Measurements from ENCODE around the gene FMN1.

The FMN1 gene

DNA sequence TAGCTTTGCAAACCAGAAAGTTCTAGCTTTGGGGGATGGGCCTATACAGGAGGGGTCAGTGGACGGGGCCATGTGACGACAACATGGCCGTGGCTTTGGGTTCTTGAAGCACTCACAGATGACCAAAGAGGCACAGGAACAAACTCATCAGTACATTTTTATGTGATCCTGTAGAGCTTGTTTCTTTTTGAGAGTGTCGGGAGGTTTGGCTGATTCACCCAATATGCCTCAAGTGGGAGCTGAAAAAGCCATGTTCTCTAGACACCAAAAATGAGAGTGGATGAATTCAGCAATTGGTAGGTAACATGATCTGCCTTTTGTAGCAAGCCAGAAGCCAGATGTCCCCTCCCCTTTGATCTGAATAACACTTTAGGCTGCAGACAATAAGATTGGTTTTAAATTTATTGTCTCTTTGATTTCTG is 446.6 kb downstream of the FMN1 start:
- H3K9me3 ChIP-seq (ENCODE audit: low read depth, low read length), result no peaks in the 10 kb centered on the region
- no peak for DNase-seq (ENCODE audit: low read depth, low spot score)
- H3K36me3 ChIP-seq (ENCODE audit: insufficient read depth, low read length), result no peaks in the 10 kb centered on the region

DNA sequence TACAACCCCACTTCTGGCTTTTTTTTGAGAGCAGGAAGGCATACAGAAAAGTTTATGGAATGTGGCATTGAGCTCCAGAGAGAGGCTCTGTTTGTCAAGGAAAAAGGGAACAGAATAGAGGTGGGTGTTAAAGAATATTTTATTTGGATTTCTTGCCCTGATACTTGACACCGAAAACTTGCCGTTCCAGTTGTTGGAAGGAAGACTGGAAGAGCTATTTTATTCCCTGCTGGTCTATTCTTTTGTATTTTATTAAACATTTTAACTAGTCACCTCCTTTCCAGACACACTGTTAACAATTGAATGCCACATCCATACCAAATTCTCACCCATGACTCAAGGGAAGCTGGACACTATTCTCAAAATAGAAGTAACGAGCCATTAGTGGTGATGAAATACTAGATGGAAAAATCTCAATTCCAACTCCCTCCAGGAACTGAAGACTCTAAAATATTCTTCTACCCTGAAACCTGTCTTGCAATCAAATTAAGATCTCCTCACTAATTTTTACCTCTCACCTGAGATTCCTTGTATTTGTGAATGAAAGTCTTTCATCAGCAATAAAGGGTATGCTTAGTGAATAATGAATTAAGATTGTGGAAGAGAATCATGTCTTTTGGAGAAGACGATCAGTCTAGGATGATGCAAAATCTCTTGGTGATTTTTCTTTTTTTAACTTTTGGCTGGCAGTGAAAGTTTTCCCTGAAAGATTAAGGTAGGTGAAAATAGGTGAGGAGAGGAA is 448.2 kb downstream of the FMN1 start:
- no peak overlapping the region for H3K27ac ChIP-seq
- DNase-seq (ENCODE audit: low read depth, low spot score), result no peak
- H3K36me3 ChIP-seq (ENCODE audit: insufficient read depth, low read length), result no peaks in the 10 kb centered on the region
- H3K9me3 ChIP-seq (ENCODE audit: low read depth, low read length), result no peaks in the 10 kb centered on the region
- TF ChIP-seq EZH2 (IDR thresholded peaks at IDR 0.05) (no peak), FOXP2 (optimal IDR thresholded peaks at IDR 0.05; ENCODE audit: control extremely low read depth, extremely low read length, insufficient read depth) (no peak), POLR2AphosphoS5 (IDR thresholded peaks at IDR 0.05; ENCODE audit: borderline replicate concordance, low read depth, low read length) (no peak)
- no peak overlapping the region for H3K4me3 ChIP-seq
- no peak overlapping the region for H3K9ac ChIP-seq (ENCODE audit: insufficient read length)

More for the DNA sequence above, 446.6 kb downstream of the FMN1 start:
- no peak overlapping the region for H3K4me3 ChIP-seq
- H3K9ac ChIP-seq (ENCODE audit: insufficient read length), result no peak overlapping the region
- no peak overlapping the region for H3K27ac ChIP-seq
- no peak for TF ChIP-seq EZH2 (IDR thresholded peaks at IDR 0.05)
- TF ChIP-seq FOXP2 (optimal IDR thresholded peaks at IDR 0.05; ENCODE audit: control extremely low read depth, extremely low read length, insufficient read depth), result no peak
- no peak for TF ChIP-seq POLR2AphosphoS5 (IDR thresholded peaks at IDR 0.05; ENCODE audit: borderline replicate concordance, low read depth, low read length)

DNA sequence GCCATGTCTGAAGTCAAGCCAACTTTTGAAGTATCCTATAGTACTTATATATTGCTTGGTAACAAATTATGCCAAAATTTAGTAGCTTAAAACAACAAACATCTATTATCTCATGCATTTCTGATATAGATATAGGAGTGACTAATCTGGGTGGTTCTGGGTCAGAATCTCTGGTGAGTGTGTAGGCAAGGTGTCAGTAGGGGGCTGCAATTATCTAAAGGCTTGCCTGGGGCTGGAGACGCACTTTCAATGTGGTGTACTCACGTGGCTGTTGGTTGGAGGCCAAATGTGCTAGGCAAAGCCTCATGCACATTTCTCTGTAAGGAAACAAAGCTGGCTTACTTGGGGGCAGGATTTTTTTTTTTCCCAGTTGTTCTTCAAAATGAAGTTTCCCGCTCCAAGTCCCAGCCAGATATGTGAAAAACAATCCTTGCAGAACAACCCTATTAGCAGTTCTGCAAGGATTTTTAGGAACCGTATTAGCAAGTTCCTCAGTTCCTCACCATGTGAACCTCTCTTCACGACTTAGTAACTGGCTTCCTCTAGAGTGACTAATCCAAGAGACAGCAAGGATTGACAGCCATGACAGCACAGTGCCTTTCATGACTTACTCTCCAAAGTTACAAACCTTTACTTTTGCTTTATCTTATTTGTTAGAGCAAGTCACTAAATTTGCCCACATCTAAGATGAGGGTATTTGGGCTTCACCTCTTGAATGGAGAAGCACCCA is 450.9 kb downstream of the FMN1 start:
- H3K9me3 ChIP-seq (ENCODE audit: low read depth, low read length), result no peaks in the 10 kb centered on the region
- H3K4me3 ChIP-seq, result no peak overlapping the region
- DNase-seq (ENCODE audit: low read depth, low spot score), result no peak
- no peak for TF ChIP-seq FOXP2 (optimal IDR thresholded peaks at IDR 0.05; ENCODE audit: control extremely low read depth, extremely low read length, insufficient read depth)
- TF ChIP-seq EZH2 (IDR thresholded peaks at IDR 0.05), result no peak
- no peak for TF ChIP-seq POLR2AphosphoS5 (IDR thresholded peaks at IDR 0.05; ENCODE audit: borderline replicate concordance, low read depth, low read length)
- no peaks in the 10 kb centered on the region for H3K36me3 ChIP-seq (ENCODE audit: insufficient read depth, low read length)
- H3K9ac ChIP-seq (ENCODE audit: insufficient read length), result no peak overlapping the region
- H3K27ac ChIP-seq, result no peak overlapping the region

DNA sequence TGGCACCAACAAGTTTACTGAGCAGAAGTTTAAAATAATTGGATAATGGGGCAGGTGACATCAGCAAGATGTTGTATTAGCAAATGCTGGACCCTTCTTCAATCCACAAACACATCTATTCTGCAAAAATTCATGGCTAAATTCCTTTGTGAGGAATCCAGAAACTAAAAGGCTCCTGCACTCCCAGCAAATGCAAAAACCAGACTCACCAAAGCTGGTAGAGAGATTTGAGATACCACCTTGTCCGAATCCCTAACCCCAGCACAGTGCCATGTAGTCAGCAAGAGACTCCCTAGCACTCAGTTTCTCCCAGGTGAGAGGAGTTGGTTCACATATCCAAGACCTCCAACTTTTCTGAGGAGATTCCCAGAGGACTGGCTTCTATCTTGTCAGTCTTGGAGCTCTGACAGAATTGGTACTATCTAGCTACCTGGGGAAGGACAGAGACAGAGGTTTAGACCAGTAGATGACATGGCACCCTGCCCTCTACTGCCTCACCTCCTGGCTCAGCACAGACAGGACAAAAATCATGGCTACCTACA is 454.9 kb downstream of the FMN1 start:
- TF ChIP-seq POLR2AphosphoS5 (IDR thresholded peaks at IDR 0.05; ENCODE audit: borderline replicate concordance, low read depth, low read length), result no peak
- TF ChIP-seq FOXP2 (optimal IDR thresholded peaks at IDR 0.05; ENCODE audit: control extremely low read depth, extremely low read length, insufficient read depth), result no peak
- no peak for TF ChIP-seq EZH2 (IDR thresholded peaks at IDR 0.05)
- DNase-seq (ENCODE audit: low read depth, low spot score), result no peak
- H3K4me3 ChIP-seq, result no peak overlapping the region
- H3K36me3 ChIP-seq (ENCODE audit: insufficient read depth, low read length), result no peaks in the 10 kb centered on the region
- H3K9me3 ChIP-seq (ENCODE audit: low read depth, low read length), result no peaks in the 10 kb centered on the region
- H3K9ac ChIP-seq (ENCODE audit: insufficient read length), result no peak overlapping the region
- no peak overlapping the region for H3K27ac ChIP-seq

DNA sequence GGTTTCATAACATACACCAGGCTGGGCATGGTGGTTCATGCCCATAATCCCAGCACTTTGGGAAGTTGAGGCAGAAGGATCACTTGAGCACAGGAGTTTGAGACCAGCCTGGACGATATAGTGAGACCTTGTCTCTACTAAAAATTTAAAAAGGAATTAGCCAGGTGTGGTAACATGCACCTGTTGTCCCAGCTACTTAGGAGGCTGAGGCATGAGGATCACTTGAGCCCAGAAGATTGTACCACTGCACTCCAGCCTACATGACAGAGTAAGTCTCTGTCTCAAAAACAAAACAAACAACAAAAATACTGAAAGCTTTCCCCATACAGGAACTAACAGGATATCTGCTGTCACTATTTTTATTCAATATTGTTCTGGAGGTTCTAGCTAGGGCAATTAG is 455.8 kb downstream of the FMN1 start:
- no peak for DNase-seq (ENCODE audit: low read depth, low spot score)
- no peak overlapping the region for H3K27ac ChIP-seq
- no peaks in the 10 kb centered on the region for H3K9me3 ChIP-seq (ENCODE audit: low read depth, low read length)
- no peak for TF ChIP-seq EZH2 (IDR thresholded peaks at IDR 0.05)
- H3K9ac ChIP-seq (ENCODE audit: insufficient read length), result no peak overlapping the region
- no peak overlapping the region for H3K4me3 ChIP-seq
- no peaks in the 10 kb centered on the region for H3K36me3 ChIP-seq (ENCODE audit: insufficient read depth, low read length)

DNA sequence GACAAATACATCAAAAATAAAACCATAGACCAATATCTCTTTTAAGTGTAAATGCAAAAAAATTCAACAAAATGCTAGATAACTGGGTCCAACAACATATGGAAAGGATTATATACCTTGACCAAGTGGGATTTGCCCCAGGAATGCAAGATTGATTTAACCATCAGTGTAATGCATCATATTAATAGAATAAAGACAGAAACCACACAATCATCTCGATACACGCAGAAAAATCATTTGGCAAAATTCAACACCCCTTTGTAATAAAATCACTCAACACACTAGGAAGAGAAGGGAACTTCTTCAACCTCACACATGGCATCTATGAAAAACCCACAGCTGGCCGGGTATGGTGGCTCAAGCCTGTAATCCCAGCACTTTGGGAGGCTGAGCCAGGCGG is 457.2 kb downstream of the FMN1 start:
- H3K4me3 ChIP-seq, result no peak overlapping the region
- H3K9ac ChIP-seq (ENCODE audit: insufficient read length), result no peak overlapping the region
- no peak for DNase-seq (ENCODE audit: low read depth, low spot score)
- TF ChIP-seq FOXP2 (optimal IDR thresholded peaks at IDR 0.05; ENCODE audit: control extremely low read depth, extremely low read length, insufficient read depth), result no peak
- TF ChIP-seq EZH2 (IDR thresholded peaks at IDR 0.05), result no peak
- TF ChIP-seq POLR2AphosphoS5 (IDR thresholded peaks at IDR 0.05; ENCODE audit: borderline replicate concordance, low read depth, low read length), result no peak
- H3K27ac ChIP-seq, result no peak overlapping the region
- H3K36me3 ChIP-seq (ENCODE audit: insufficient read depth, low read length), result no peaks in the 10 kb centered on the region
- H3K9me3 ChIP-seq (ENCODE audit: low read depth, low read length), result no peaks in the 10 kb centered on the region

DNA sequence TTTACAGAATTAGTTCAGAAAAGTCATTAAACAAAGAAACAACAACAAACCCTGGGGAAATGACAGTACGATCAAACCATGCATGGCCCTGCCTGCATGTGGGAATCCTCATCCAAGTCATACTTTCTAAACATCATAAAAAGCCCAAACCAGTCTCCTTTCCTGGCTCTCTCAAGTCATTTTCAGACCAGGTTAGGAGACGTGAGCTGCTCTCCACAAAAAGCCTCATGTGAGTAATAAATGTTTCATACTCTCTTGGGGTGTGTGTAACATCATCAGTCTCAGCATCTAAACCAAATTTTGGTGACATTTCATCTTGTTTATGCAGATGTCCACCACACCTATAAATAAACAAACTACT is 457.8 kb downstream of the FMN1 start:
- no peak for DNase-seq (ENCODE audit: low read depth, low spot score)
- H3K9me3 ChIP-seq (ENCODE audit: low read depth, low read length), result no peaks in the 10 kb centered on the region
- H3K36me3 ChIP-seq (ENCODE audit: insufficient read depth, low read length), result no peaks in the 10 kb centered on the region
- H3K9ac ChIP-seq (ENCODE audit: insufficient read length), result no peak overlapping the region
- TF ChIP-seq POLR2AphosphoS5 (IDR thresholded peaks at IDR 0.05; ENCODE audit: borderline replicate concordance, low read depth, low read length) (no peak), EZH2 (IDR thresholded peaks at IDR 0.05) (no peak), FOXP2 (optimal IDR thresholded peaks at IDR 0.05; ENCODE audit: control extremely low read depth, extremely low read length, insufficient read depth) (no peak)
- H3K27ac ChIP-seq, result no peak overlapping the region
- no peak overlapping the region for H3K4me3 ChIP-seq

DNA sequence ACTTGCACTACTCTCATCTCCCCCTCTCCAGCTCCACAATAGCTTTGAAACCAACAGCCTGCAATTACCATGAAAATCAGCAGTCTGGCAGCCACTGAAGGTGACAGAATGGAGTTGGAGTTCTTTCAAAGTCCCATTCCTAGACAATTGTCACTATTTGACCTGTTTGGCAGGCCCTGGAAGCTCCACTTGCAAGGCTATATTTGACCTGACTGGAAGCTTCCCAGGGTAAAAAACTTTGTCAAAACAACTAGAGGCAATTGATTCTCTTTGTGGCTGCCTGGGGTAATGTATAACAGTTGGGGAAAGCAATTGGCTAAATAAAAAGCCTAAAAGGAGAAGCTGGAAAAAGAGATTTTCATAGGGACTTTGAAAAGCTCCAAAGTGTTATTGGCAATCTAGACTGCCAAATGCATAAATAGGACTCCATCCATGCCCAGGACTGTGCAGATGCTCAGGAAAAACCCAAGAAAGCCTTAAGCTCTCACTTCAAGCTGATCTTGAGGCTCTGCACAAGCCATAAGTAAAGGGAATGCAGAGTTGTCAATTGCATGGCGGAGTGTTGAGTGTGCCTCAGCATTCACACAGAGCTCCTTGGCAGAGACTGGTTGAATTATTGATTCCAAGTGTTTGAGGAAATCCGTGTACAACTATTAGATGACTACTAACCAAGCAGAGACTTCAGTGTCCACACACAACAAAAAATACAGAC is 458.4 kb downstream of the FMN1 start:
- TF ChIP-seq FOXP2 (optimal IDR thresholded peaks at IDR 0.05; ENCODE audit: control extremely low read depth, extremely low read length, insufficient read depth) (no peak), POLR2AphosphoS5 (IDR thresholded peaks at IDR 0.05; ENCODE audit: borderline replicate concordance, low read depth, low read length) (no peak), EZH2 (IDR thresholded peaks at IDR 0.05) (no peak)
- no peak for DNase-seq (ENCODE audit: low read depth, low spot score)
- H3K27ac ChIP-seq, result no peak overlapping the region
- no peak overlapping the region for H3K9ac ChIP-seq (ENCODE audit: insufficient read length)
- no peaks in the 10 kb centered on the region for H3K9me3 ChIP-seq (ENCODE audit: low read depth, low read length)
- no peak overlapping the region for H3K4me3 ChIP-seq
- H3K36me3 ChIP-seq (ENCODE audit: insufficient read depth, low read length), result no peaks in the 10 kb centered on the region

All from SK-N-MC (cell line).